Activated CD4-positive, alpha-beta T cell treated with anti-CD3 and anti-CD28 coated beads, Interleukin-2, amount 50 U/mL, for 16 hours (primary cell): ENCODE results near the gene ABCA2.
"Not testable (repeated sequence)": the region's sequence is repeated elsewhere in the genome, so short reads cannot be mapped to it uniquely, and the experiment has no call there.

Source experiments
- DNase-seq: peaks from one replicate; pipeline ENCODE4 v3.0.0-alpha.2; 2020

The ABCA2 gene

GRCh38 chr9:137044502-137045177, 16.6 kb upstream of the ABCA2 start:
- DNase-seq, result no peak

DNA sequence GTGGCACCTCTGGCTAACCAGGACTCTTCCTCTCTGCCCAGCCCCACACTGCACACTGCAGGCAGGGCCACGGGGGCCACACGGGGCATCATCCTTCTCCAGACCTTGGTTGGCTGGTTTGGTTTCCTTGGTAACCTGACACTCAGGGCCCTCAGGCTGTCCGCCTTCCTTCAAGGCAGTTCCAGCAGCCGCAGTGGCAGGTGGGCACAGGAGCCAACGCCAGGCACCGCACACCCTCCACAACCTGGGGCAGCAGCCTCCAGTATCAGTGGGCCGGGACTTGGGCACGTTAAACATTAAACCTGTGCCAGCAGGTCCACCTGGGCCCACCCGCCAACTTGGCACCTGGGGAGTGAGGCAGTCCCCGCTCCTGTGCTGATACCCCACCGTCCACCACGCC, 16.0 kb upstream of the ABCA2 start:
- no peak for DNase-seq

- no peak for DNase-seq
These were observed 15.0 kb upstream of the ABCA2 start for GRCh38 chr9:137042751-137043727.

GRCh38 chr9:137041124-137041523, 13.1 kb upstream of the ABCA2 start:
- DNase-seq, result no peak

- DNase-seq, result no peak
These were observed 12.5 kb upstream of the ABCA2 start for GRCh38 chr9:137040568-137040967.

DNA sequence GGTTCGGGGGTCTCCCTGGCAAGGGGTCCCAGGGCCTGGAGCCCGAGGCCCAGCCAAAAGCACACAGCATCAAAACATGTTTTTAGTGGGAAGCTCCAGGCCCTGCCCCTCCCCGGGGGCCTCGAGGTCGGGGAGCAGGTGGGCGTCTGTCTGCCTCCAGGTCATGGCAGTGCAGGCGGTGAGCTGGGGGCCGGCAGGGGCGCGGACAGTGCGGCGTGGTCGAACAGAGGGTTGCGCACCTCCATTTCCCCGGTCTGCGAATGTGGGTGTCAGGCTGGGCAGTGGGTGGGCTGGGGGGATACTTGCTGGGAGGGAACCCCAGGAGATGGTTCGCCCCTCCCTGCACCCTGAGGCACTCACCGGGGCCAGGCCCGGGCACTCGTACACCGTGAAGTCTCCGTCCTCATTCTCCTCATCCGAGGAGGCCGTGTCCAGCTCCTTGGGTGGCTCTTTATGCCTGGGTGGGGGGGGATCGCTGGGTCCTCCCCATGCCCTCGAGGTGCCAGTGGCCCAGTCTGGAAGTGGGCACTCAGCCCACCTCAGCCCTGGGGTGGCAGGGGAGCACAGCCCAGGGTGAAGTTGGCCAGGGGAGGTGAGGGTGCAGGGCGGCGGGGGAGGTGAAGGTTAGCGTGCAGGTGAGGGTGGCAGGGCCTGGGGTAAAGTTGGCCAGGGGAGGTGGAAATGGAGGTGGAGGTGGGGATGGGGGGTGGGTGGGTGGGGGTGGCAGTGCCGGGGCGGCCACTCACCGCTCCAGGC, 11.8 kb upstream of the ABCA2 start:
- no peak for DNase-seq

GRCh38 chr9:137038916-137039315, 10.9 kb upstream of the ABCA2 start:
- DNase-seq, result no peak

- no peak for DNase-seq
These were observed 9.4 kb upstream of the ABCA2 start for GRCh38 chr9:137037483-137037882.

DNA sequence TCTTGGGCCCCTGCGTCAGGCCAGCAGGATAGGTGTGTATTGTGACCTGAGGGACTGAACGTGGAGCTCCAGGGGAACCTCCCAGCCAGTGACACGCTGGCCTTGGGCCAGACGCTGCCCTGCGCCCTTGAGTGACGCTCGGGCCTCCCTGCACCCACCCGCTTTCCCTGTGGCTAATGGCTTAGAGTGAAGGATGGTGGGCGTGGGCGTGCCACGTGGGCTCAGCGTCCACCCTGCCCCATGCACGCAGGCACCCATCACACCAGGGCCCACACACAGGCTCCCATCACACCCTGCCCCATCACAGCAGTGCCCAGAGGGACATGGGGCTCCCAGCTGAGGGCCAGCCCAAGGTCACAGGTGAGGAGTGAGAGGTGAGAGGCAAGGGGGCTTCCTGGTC, 9.0 kb upstream of the ABCA2 start:
- DNase-seq, result no peak

GRCh38 chr9:137035937-137036336, 7.9 kb upstream of the ABCA2 start:
- no peak for DNase-seq

GRCh38 chr9:137035507-137035834, 7.4 kb upstream of the ABCA2 start:
- DNase-seq, result no peak

DNA sequence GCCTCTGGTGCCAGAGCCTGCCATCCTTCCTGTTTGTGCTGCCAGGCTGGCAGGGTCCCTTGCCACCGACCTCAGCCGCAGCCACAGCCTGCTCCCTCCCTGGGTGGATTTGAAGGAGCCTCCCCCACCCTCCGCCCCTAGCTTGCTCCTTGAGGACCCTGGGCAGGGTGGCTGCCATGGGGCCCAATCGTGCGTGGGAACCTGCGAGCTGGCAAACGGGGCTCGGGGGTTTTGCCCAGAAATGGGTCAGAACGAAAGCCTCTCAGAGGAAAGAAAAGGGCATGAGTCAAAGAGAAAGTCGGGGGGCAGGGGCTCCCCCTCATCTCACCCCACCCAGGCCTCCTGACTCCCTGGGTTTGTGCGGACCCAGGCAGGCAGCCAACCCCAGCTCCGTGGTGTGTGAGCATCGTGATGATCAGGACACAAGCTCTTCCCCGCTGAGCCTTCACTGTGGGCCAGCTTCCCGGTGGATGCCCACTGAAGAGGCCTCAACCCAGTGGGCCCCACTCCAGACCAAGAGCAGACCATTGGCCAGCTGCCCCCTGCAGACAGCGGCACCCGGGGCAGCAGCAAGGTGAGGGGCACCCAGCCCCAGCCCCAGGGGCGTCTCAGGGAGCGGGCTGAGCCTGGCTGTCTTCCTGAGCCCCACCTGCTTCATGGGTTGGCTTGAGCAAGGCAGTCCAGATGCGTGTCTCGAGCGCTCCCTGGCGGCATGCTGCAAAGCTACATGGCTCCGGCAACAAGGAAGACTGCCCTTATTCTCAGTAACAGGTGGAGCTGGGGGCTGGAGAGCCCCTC, 6.9 kb upstream of the ABCA2 start:
- DNase-seq, result peak; percentile 97

- DNase-seq, result no peak
These were observed 6.1 kb upstream of the ABCA2 start for GRCh38 chr9:137034039-137034708.

- DNase-seq, result not testable (repeated sequence)
These were observed 5.4 kb upstream of the ABCA2 start for GRCh38 chr9:137033481-137033880.

DNA sequence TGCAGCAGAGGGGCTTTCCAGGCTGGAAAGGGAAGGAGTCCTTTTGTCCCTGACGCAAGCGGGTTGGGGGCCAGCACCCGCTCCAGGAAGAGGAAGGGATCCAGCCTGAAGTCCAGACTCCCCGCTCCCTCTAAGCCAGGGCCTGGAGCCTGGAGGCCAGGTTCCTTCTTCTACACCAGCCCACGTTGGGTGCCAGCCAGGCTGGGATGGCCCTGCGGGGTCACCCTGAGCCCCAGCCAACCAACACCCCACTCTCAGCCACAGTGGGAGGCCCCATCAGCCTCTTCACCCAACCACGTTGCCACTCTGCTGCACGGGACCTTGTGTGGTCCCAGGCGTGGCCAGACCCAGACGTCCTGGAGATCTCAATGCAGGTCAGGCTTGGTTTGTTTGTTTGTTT, 4.8 kb upstream of the ABCA2 start:
- DNase-seq, result peak; percentile 66

GRCh38 chr9:137031904-137032640, 4.0 kb upstream of the ABCA2 start, which contains the start of gene FUT7:
FUT7 (minus strand) TSS chr9:137032088; CDS start chr9:137031991, 97 bp downstream.
- peak; percentile 87 for DNase-seq

DNA sequence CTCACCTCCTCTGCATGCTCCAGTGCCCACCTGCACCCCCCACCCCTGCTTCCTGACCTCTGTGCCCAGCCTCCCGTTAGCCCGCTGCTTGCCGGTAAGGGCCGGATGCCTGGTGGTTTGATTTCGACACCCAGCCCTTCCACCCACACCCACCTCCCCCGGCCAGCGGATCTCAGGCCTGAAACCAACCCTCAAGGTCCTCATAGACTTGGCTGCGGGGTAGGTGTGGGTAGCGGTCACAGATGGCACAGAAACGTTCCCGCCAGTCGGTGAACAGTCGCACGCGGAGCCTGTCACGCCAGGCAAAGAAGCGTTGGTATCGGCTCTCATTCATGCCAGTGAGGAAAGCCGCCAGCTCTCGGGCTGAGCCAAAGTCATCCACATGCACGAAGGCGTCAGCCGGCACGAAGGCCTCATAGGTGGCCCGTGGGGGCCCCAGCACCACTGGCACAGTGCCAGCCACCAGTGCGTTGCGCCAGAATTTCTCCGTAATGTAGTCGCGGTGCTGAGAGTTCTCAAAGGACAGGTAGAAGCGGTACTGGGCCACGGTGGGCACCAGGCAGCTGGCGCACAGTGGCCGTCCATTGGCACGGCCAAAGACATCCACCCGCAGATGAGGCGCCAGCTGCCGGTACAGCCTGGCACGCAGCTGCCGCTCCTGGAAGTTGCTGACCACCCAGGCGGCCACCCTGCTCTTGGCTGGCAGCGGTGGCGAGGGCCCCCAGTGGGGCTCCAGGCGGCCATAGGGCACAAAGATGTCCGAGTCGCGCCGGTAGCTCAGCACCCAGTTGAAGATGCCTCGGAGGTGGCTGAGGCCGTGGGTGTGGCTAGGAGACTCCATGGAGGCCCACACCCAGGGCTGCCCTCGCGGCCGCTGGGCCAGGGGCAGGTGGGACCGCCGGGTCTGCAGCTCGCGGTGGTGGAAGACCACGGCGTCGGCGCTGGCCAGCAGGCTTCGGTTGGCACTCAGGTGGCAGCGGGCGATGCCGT, 2.8 kb upstream of the ABCA2 start:
- DNase-seq, result peak; percentile 90

- DNase-seq, result peak; percentile 39
These were observed 2.0 kb upstream of the ABCA2 start for GRCh38 chr9:137030006-137030405.

GRCh38 chr9:137029058-137029936, 1.3 kb upstream of the ABCA2 start:
- peak; percentile 89 for DNase-seq
